Calu3 (cell line): Measurements from ENCODE around the gene TMEM98. TPM values are rescaled to one million over a fixed set of nuclear protein-coding genes. Genes with fewer than 3 reads are reported as not detected.
"Not testable (repeated sequence)": the region's sequence is repeated elsewhere in the genome, so short reads cannot be mapped to it uniquely, and the experiment has no call there.

Source experiments
- BruUV-seq: library from RNA; stranded (reverse); fragments of 400-500 nt; replicated peaks from 2 replicates; lab custom pipeline; 2021; lab: Mats Ljungman, UMichigan
- CTCF ChIA-PET: fragments of 300-600 bp; sonication (Branson Sonifier 250); formaldehyde crosslinking; loops from one replicate; lab custom pipeline; 2022; ENCODE audit warnings: antibody characterized with exemption; lab: Charles Lee
- DNase-seq: peaks from one replicate; pipeline ENCODE4 v3.0.0; 2022
- H3K27ac Mint-ChIP-seq: one replicate; pipeline ENCODE4 v1.8.0; 2022; ENCODE audit warnings: mixed read lengths; ENCODE audit not compliant: unreplicated experiment
- H3K27me3 Mint-ChIP-seq: one replicate; pipeline ENCODE4 v1.8.0; 2022; ENCODE audit warnings: mixed read lengths; ENCODE audit not compliant: unreplicated experiment
- H3K36me3 Mint-ChIP-seq: one replicate; pipeline ENCODE4 v1.8.0; 2022; ENCODE audit warnings: mild to moderate bottlenecking, moderate library complexity, mixed read lengths; ENCODE audit not compliant: insufficient read depth, unreplicated experiment
- H3K4me1 Mint-ChIP-seq: one replicate; pipeline ENCODE4 v1.8.0; 2022; ENCODE audit warnings: mild to moderate bottlenecking, low read depth, mixed read lengths; ENCODE audit not compliant: unreplicated experiment
- H3K4me3 Mint-ChIP-seq: one replicate; pipeline ENCODE4 v1.8.0; 2022; ENCODE audit warnings: mild to moderate bottlenecking, low read depth, moderate library complexity, mixed read lengths; ENCODE audit not compliant: unreplicated experiment
- H3K9me3 Mint-ChIP-seq: one replicate; pipeline ENCODE4 v1.8.0; 2022; ENCODE audit warnings: low read depth, mixed read lengths; ENCODE audit not compliant: unreplicated experiment
- intact Hi-C: fragments of 100-400 bp; cut with micrococcal nuclease; formaldehyde crosslinking; loops from one replicate; pipeline ENCODE4 v1.10.0; 2022; ENCODE audit not compliant: unreplicated experiment
- total RNA-seq: library from RNA; stranded (reverse); gene quantifications from 2 replicates; pipeline ENCODE4 v1.2.3, GENCODE V29; 2022
- TF ChIP-seq, protein P1 (sequence below): fragments of 200-600 bp; IDR thresholded peaks from one replicate; pipeline ENCODE4 v1.8.0; 2022; ENCODE audit warnings: antibody characterized with exemption; ENCODE audit not compliant: unreplicated experiment

Gene TMEM98
- total RNA-seq, 1 experiment from 2014 or later, result 2.1 TPM

DNA sequence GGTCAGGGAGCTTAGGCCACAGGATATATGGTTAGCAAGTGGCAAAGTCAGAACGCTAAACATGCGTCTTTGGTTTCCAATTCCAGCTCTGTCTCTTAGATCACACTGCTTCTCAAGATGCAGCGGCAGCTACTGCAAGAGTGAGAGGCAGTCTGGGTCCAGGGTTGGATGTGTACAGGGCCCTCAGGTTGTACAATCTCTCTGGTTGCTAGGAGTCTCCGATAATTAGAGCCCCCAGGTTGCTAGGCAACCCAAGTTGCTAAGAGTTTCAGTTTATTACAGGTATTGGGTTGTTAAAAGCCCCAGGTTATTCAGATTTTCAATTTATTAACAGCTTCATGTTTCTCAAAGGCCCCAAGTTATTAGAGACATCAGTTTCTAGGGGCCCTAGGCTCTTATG, 48.2 kb downstream of the TMEM98 start:
- intact Hi-C loops, result no loop called here
- Mint-ChIP-seq H3K9me3 (no peaks in the 10 kb centered on the region), H3K36me3 (no peaks in the 10 kb centered on the region), H3K27me3 (peaks cover 29% of the 10 kb centered on the region), H3K4me3 (no peak overlapping the region), H3K27ac (no peak overlapping the region), H3K4me1 (no peaks in the 10 kb centered on the region)
- no peak for DNase-seq
- BruUV-seq, result no TSS peak
- CTCF ChIA-PET, result no interaction called here
- TF ChIP-seq, protein P1, sequence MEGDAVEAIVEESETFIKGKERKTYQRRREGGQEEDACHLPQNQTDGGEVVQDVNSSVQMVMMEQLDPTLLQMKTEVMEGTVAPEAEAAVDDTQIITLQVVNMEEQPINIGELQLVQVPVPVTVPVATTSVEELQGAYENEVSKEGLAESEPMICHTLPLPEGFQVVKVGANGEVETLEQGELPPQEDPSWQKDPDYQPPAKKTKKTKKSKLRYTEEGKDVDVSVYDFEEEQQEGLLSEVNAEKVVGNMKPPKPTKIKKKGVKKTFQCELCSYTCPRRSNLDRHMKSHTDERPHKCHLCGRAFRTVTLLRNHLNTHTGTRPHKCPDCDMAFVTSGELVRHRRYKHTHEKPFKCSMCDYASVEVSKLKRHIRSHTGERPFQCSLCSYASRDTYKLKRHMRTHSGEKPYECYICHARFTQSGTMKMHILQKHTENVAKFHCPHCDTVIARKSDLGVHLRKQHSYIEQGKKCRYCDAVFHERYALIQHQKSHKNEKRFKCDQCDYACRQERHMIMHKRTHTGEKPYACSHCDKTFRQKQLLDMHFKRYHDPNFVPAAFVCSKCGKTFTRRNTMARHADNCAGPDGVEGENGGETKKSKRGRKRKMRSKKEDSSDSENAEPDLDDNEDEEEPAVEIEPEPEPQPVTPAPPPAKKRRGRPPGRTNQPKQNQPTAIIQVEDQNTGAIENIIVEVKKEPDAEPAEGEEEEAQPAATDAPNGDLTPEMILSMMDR, result no peak

- TF ChIP-seq, protein P1, result no peak
- no TSS peak for BruUV-seq
- Mint-ChIP-seq H3K27ac (no peak overlapping the region), H3K9me3 (no peaks in the 10 kb centered on the region), H3K4me1 (no peaks in the 10 kb centered on the region), H3K27me3 (peaks cover 29% of the 10 kb centered on the region), H3K4me3 (no peak overlapping the region), H3K36me3 (no peaks in the 10 kb centered on the region)
- CTCF ChIA-PET, result no interaction called here
- no peak for DNase-seq
- intact Hi-C loops, result no loop called here
Observed at GRCh38 chr17:32976605-32977004, 48.7 kb downstream of the TMEM98 start.

DNA sequence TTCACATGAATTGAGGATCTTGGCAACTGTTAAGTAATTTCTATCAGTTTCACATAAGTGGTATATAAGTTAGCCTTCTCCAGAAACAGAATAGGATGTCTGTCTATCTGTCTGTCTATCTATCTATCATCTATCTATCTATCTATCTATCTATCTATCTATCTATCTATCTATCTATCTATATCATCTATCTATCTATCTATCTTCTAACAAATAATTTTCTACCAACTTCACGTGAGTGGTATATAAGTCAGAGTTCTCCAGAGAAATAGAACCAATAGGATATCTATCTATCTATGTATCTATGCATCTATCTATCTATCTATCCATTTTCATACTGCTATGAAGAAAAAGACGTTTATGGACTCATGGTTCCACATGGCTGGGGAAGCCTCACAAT, 52.3 kb downstream of the TMEM98 start:
- TF ChIP-seq, protein P1, result no peak
- intact Hi-C loops, result no loop called here
- no peak for DNase-seq
- Mint-ChIP-seq H3K9me3 (peaks cover 8% of the 10 kb centered on the region), H3K4me1 (no peaks in the 10 kb centered on the region), H3K27ac (no peak overlapping the region), H3K36me3 (no peaks in the 10 kb centered on the region), H3K27me3 (peaks cover 30% of the 10 kb centered on the region), H3K4me3 (no peak overlapping the region)
- CTCF ChIA-PET, result no interaction called here
- BruUV-seq, result no TSS peak

DNA sequence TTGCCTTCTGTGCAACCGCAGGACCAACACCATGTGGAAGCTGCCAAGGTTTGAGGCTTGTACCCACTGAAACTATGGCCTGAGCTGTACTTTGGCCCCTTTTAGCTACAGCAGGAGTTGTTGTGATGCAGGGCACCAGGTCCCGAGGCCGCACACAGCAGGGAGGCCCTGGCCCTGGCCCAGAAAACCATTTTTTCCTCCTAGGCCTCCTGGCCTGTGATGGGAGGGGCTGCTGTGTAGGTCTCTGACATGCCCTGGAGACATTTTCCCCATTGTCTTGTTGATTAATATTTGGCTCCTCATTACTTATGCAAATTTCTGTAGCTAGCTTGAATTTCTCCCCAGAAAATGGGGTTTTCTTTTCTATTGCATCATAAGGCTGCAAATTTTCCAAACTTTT, 53.7 kb downstream of the TMEM98 start:
- intact Hi-C loops, H3K4me1 Mint-ChIP-seq, CTCF ChIA-PET, H3K27ac Mint-ChIP-seq, H3K36me3 Mint-ChIP-seq, BruUV-seq, H3K9me3 Mint-ChIP-seq, H3K4me3 Mint-ChIP-seq, DNase-seq: not testable (repeated sequence)
- H3K27me3 Mint-ChIP-seq, result peaks cover 30% of the 10 kb centered on the region

GRCh38 chr17:32985050-32985756, 57.2 kb downstream of the TMEM98 start:
- BruUV-seq, result no TSS peak
- CTCF ChIA-PET, result no interaction called here
- no peak for DNase-seq
- H3K4me1 Mint-ChIP-seq, result no peaks in the 10 kb centered on the region
- peaks cover 14% of the 10 kb centered on the region for H3K27me3 Mint-ChIP-seq
- TF ChIP-seq, protein P1, result no peak
- intact Hi-C loops, result no loop called here
- no peaks in the 10 kb centered on the region for H3K36me3 Mint-ChIP-seq
- H3K27ac Mint-ChIP-seq, result no peak overlapping the region
- H3K9me3 Mint-ChIP-seq, result peaks cover 18% of the 10 kb centered on the region
- no peak overlapping the region for H3K4me3 Mint-ChIP-seq

DNA sequence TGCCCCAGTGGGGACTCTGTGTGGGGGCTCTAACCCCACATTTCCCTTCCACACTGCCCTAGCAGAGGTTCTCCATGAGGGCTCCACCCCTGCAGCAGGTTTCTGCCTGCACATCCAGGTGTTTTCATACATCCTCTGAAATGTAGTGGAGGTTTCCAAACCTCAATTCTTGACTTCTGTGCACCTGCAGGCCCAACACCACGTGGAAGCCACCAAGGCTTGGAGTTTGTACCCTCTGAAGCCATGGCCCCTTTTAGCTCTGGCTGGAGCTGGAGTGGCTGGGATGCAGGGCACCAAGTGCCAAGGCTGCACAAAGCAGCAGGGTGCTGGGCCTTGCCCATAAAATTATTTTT, 59.5 kb downstream of the TMEM98 start:
- Mint-ChIP-seq H3K27me3 (peaks cover 14% of the 10 kb centered on the region), H3K9me3 (peaks cover 11% of the 10 kb centered on the region)
- H3K36me3 Mint-ChIP-seq, CTCF ChIA-PET, H3K27ac Mint-ChIP-seq, H3K4me1 Mint-ChIP-seq, H3K4me3 Mint-ChIP-seq, DNase-seq, BruUV-seq, intact Hi-C loops: not testable (repeated sequence)

GRCh38 chr17:32987868-32988267, 59.9 kb downstream of the TMEM98 start:
- H3K36me3 Mint-ChIP-seq, CTCF ChIA-PET, intact Hi-C loops, BruUV-seq, H3K9me3 Mint-ChIP-seq, H3K4me1 Mint-ChIP-seq, DNase-seq, H3K4me3 Mint-ChIP-seq, H3K27ac Mint-ChIP-seq: not testable (repeated sequence)
- H3K27me3 Mint-ChIP-seq, result peaks cover 14% of the 10 kb centered on the region
